ENCODE data around the gene RHOF.
"Not testable (repeated sequence)": the region's sequence is repeated elsewhere in the genome, so short reads cannot be mapped to it uniquely, and the experiment has no call there.

Gene RHOF

GRCh38 chr12:121770813-121771625 lies 22.5 kb downstream of the RHOF start:
- DNase-seq: no peak

- no peak for DNase-seq
These were observed 23.1 kb downstream of the RHOF start for GRCh38 chr12:121770388-121770787.

GRCh38 chr12:121769831-121770301 lies 23.6 kb downstream of the RHOF start:
- no peak for DNase-seq

- no peak for DNase-seq
These were observed 24.1 kb downstream of the RHOF start for GRCh38 chr12:121769297-121769830.

- peak; percentile 10 for DNase-seq
These were observed 25.9 kb downstream of the RHOF start for GRCh38 chr12:121767525-121768016.

- no peak for DNase-seq
These were observed 27.0 kb downstream of the RHOF start for GRCh38 chr12:121766290-121767039.

- DNase-seq: no peak
These were observed 27.9 kb downstream of the RHOF start for GRCh38 chr12:121765573-121765972.

GRCh38 chr12:121764808-121765207 lies 28.7 kb downstream of the RHOF start:
- no peak for DNase-seq

GRCh38 chr12:121762269-121762668 lies 31.2 kb downstream of the RHOF start:
- DNase-seq: no peak

- not testable (repeated sequence) for DNase-seq
These were observed 35.0 kb downstream of the RHOF start for GRCh38 chr12:121758536-121758935.

- DNase-seq: no peak
These were observed 37.9 kb downstream of the RHOF start for GRCh38 chr12:121755591-121755990.

GRCh38 chr12:121754836-121755235 lies 38.7 kb downstream of the RHOF start:
- DNase-seq: no peak

- DNase-seq: no peak
These were observed 39.6 kb downstream of the RHOF start for GRCh38 chr12:121753844-121754264.

GRCh38 chr12:121751749-121752351 lies 41.6 kb downstream of the RHOF start:
- DNase-seq: no peak

- no peak for DNase-seq
These were observed 42.5 kb downstream of the RHOF start for GRCh38 chr12:121751034-121751433.

GRCh38 chr12:121750507-121750955 lies 43.0 kb downstream of the RHOF start:
- DNase-seq: no peak

- no peak for DNase-seq
These were observed 44.2 kb downstream of the RHOF start for GRCh38 chr12:121749267-121749666.

- no peak for DNase-seq
These were observed 44.8 kb downstream of the RHOF start for GRCh38 chr12:121748571-121749265.

GRCh38 chr12:121748218-121748570 lies 45.3 kb downstream of the RHOF start:
- no peak for DNase-seq

- not testable (repeated sequence) for DNase-seq
These were observed 47.9 kb downstream of the RHOF start for GRCh38 chr12:121745545-121745944.

- no peak for DNase-seq
These were observed 51.7 kb downstream of the RHOF start for GRCh38 chr12:121741743-121742142.

- no peak for DNase-seq
These were observed 52.6 kb downstream of the RHOF start for GRCh38 chr12:121740847-121741246.
